IPS DF 6.9 (cell line): ENCODE measurements around the gene RALGPS1.
A peak's percentile ranks its signal among the peaks of the same experiment; 100 is the strongest.

Source experiments
- DNase-seq: peaks from one replicate; pipeline ENCODE4 v3.0.0-alpha.2; 2013; ENCODE audit warnings: low read depth, low spot score
- H3K27ac ChIP-seq: one replicate; pipeline ENCODE4 v1.5.1; 2013; ENCODE audit warnings: low read length, control low read depth
- H3K27me3 ChIP-seq: 2 replicates; pipeline ENCODE4 v1.6.1; 2013; ENCODE audit warnings: mild to moderate bottlenecking, low read length; ENCODE audit not compliant: control insufficient read depth, insufficient read depth
- H3K36me3 ChIP-seq: 2 replicates; pipeline ENCODE4 v1.6.1; 2013; ENCODE audit warnings: low read length; ENCODE audit not compliant: control insufficient read depth, insufficient read depth
- H3K4me1 ChIP-seq: 2 replicates; pipeline ENCODE4 v1.6.1; 2013; ENCODE audit warnings: low read length; ENCODE audit not compliant: control insufficient read depth, insufficient read depth
- H3K4me3 ChIP-seq: 2 replicates; pipeline ENCODE4 v1.5.1; 2013; ENCODE audit warnings: mild to moderate bottlenecking, low read length
- H3K9me3 ChIP-seq: 2 replicates; pipeline ENCODE4 v1.6.1; 2013; ENCODE audit warnings: low read length, inconsistent platforms; ENCODE audit not compliant: control insufficient read depth, insufficient read depth
- WGBS: extraction: QIAGEN DNeasy Blood & Tissue Kit; methylation state at CpG from one replicate; pipeline ENCODE4 v1.1.7; 2013; ENCODE audit warnings: mixed read lengths, missing lambda C conversion rate; ENCODE audit not compliant: insufficient read length, insufficient coverage; 5-methylcytosine and 5-hydroxymethylcytosine counted together

RALGPS1 gene

GRCh38 chr9:127224178-127224882 is 309.7 kb downstream of the RALGPS1 start:
- Histone ChIP-seq H3K27me3 (peaks cover 1% of the 10 kb centered on the region; the same call in 1 of the 2 replicates), H3K4me3 (peak overlapping the region; percentile 57; the same call in 1 of the 2 replicates), H3K4me1 (no peaks in the 10 kb centered on the region), H3K9me3 (no peaks in the 10 kb centered on the region), H3K36me3 (no peaks in the 10 kb centered on the region), H3K27ac (no peak overlapping the region)
- no CpG with 5 or more reads among the region's 56 CpGs for WGBS
- peak; percentile 74 for DNase-seq

DNA sequence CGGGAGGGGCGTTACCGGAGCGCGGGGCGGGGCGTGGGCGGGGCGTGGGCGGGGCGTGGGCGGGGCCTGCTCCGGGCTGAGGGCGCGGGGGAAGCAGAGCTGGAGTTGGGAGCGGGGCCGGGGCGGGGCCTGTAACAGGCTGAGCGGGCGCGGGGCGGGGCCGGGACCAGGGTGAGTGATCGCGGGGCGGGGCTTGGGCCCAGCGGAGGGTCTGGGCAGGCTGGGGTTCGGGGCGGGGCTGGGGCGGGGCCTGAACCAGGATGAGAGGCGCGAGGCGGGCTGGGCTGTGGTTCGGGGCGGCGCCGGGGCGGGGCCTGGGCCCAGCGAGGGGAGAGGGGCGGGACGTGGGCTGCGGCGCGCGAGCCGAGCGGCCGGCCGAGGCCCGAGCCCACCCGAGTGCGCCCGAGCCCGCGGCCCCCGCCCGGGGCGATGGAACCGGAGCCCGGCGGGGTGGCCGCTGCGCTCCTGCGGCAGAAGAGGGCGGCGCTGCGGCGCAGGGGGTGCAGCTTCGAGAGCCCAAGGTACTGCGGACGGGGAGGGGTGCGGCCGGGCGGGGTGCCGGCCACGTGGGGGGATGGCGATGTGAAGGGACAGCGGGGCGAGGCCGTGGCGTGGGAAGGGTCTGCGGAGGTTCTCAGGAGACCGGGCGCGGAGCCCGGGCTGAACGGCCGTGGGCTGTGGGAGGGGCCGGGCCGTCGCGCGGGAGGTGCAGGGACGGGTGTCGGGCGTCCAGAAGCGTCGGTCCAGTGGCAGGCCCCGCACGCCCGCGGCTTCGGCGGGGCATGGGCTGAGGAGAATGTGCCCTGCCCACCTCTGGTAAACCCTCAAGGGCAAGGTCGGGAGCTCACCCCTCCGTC is 310.5 kb downstream of the RALGPS1 start:
- no CpG with 5 or more reads among the region's 106 CpGs for WGBS
- H3K36me3 ChIP-seq, result no peaks in the 10 kb centered on the region
- H3K27me3 ChIP-seq, result peaks cover 1% of the 10 kb centered on the region; the same call in 1 of the 2 replicates
- DNase-seq, result no peak
- no peaks in the 10 kb centered on the region for H3K4me1 ChIP-seq
- H3K9me3 ChIP-seq, result no peaks in the 10 kb centered on the region
- no peak overlapping the region for H3K27ac ChIP-seq
- peak overlapping the region; percentile 62 for H3K4me3 ChIP-seq

DNA sequence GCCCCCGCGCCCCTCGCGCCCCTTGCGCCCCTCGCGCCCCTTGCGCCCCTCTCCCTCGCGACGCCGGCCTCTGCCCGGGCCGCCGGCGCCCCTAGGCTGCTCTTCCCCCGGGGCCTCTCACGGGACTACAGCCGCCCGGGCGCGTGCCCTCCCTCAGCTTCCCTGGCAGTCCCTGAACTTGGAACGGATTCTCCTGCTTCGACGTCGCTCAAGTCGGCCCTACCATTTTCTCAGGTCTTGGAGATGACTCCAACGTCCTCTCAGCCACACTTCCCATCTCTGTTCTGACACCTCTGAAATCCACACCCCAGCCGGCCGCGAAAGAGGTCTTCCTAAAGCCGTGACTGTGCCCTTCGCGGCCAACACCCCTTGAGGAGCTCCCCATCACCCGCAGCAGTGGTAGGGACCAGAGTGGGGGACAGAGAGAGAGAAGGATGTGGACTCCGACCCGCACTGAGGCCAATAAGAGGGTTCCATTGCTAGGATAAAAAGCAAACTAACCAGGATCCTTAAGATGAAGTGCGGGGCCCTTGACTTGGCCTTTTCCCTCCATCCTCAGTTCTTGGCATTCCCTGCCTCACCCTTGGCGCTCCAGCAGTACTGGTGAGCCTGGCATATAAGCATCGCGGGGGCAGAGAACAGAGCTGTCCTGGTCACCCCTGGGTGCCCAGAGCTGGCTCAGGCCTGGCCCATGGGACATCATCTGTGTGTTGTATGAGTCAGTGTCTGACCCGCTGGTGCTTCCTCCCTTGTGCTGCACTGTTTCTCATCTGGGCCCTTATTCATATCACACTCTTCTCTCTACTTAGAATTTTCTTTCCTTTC is 311.4 kb downstream of the RALGPS1 start:
- no peak for DNase-seq
- WGBS, result no CpG with 5 or more reads among the region's 42 CpGs
- no peak overlapping the region for H3K27ac ChIP-seq

DNA sequence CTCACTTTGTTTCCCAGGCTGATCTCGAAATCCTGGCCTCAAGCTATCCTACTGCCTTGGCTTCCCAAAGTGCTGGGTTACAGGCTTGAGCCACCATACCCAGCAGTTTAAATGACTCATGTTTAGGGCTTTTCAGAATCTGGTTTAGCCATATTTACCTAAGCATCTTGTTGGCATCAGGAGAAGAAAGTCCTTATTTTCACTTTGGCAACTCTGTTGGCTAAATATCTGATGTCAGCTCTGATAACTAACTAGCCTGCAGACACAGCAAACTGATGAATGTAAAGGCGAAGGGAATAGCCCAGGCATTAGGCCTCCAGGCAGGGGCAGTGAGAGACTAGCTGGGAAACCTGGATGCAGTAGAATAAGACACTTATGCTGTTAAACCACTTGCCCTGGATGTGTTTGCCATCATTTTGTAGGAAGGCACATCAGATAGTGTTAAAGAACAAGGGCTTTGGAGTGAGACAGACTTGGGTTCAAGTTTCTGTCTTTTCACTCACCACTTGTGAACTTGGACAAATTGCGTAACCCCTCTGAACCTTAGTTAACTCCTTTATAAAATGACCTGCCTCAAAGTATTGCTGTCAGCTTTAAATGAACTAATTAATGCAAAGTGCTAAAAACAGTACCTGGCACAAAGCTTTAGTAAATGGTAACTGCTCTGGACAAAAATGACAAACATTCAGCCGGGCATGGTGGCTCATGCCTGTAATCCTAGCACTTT is 315.3 kb downstream of the RALGPS1 start:
- Histone ChIP-seq H3K27ac (no peak overlapping the region), H3K4me3 (no peak overlapping the region), H3K4me1 (no peaks in the 10 kb centered on the region), H3K9me3 (no peaks in the 10 kb centered on the region), H3K27me3 (peaks cover 1% of the 10 kb centered on the region; the same call in 1 of the 2 replicates), H3K36me3 (no peaks in the 10 kb centered on the region)
- no peak for DNase-seq
- no CpG with 5 or more reads among the region's 4 CpGs for WGBS

More for the DNA sequence above, 311.4 kb downstream of the RALGPS1 start:
- Histone ChIP-seq H3K27me3 (peaks cover 1% of the 10 kb centered on the region; the same call in 1 of the 2 replicates), H3K4me3 (peak overlapping the region; percentile 62; the same call in 1 of the 2 replicates), H3K36me3 (no peaks in the 10 kb centered on the region), H3K4me1 (no peaks in the 10 kb centered on the region), H3K9me3 (no peaks in the 10 kb centered on the region)

GRCh38 chr9:127231666-127232065 is 317.1 kb downstream of the RALGPS1 start:
- no peak for DNase-seq
- H3K4me1 ChIP-seq, result no peaks in the 10 kb centered on the region
- H3K27ac ChIP-seq, result no peak overlapping the region
- H3K4me3 ChIP-seq, result no peak overlapping the region
- no CpG with 5 or more reads among the region's 3 CpGs for WGBS
- H3K9me3 ChIP-seq, result no peaks in the 10 kb centered on the region
- H3K36me3 ChIP-seq, result no peaks in the 10 kb centered on the region
- no peaks in the 10 kb centered on the region for H3K27me3 ChIP-seq

GRCh38 chr9:127232833-127233549 is 318.4 kb downstream of the RALGPS1 start:
- Histone ChIP-seq H3K9me3 (no peaks in the 10 kb centered on the region), H3K27ac (no peak overlapping the region), H3K27me3 (no peaks in the 10 kb centered on the region), H3K4me1 (no peaks in the 10 kb centered on the region), H3K36me3 (no peaks in the 10 kb centered on the region), H3K4me3 (no peak overlapping the region)
- no CpG with 5 or more reads among the region's 4 CpGs for WGBS
- no peak for DNase-seq

- no peak for DNase-seq
- Histone ChIP-seq H3K36me3 (no peaks in the 10 kb centered on the region), H3K27me3 (no peaks in the 10 kb centered on the region), H3K4me3 (no peak overlapping the region), H3K4me1 (no peaks in the 10 kb centered on the region), H3K27ac (no peak overlapping the region), H3K9me3 (no peaks in the 10 kb centered on the region)
- WGBS, result no CpG with 5 or more reads among the region's 4 CpGs
Measured at GRCh38 chr9:127233550-127233949, 319.0 kb downstream of the RALGPS1 start.

- H3K36me3 ChIP-seq, result no peaks in the 10 kb centered on the region
- no peak overlapping the region for H3K27ac ChIP-seq
- no peaks in the 10 kb centered on the region for H3K9me3 ChIP-seq
- no peak overlapping the region for H3K4me3 ChIP-seq
- no peaks in the 10 kb centered on the region for H3K4me1 ChIP-seq
- WGBS, result no CpG with 5 or more reads among the region's 1 CpG
- no peaks in the 10 kb centered on the region for H3K27me3 ChIP-seq
- DNase-seq, result no peak
Measured at GRCh38 chr9:127233989-127234388, 319.4 kb downstream of the RALGPS1 start.

- H3K27ac ChIP-seq, result no peak overlapping the region
- no peaks in the 10 kb centered on the region for H3K27me3 ChIP-seq
- WGBS, result no CpG with 5 or more reads among the region's 4 CpGs
- H3K4me3 ChIP-seq, result no peak overlapping the region
- no peaks in the 10 kb centered on the region for H3K9me3 ChIP-seq
- H3K4me1 ChIP-seq, result 0 out of 2 replicates have a peak, but pooled peaks cover 5% of the 10 kb centered on the region
- no peak for DNase-seq
- no peaks in the 10 kb centered on the region for H3K36me3 ChIP-seq
Measured at GRCh38 chr9:127237801-127238200, 323.2 kb downstream of the RALGPS1 start.
